H1 (cell line): ENCODE data around the gene KIF5A. TPM values are rescaled to one million over a fixed set of nuclear protein-coding genes. Genes with fewer than 3 reads are reported as not detected.

Experiments used
- E2F6 ChIP-seq: IDR thresholded peaks from 2 replicates; pipeline ENCODE4 v1.6.1; 2012; ENCODE audit warnings: inconsistent platforms
- GABPA ChIP-seq: IDR thresholded peaks from 2 replicates; pipeline ENCODE4 v1.6.1; 2011; ENCODE audit warnings: mild to moderate bottlenecking, low read length, moderate library complexity, borderline replicate concordance; ENCODE audit not compliant: insufficient read depth
- KDM1A ChIP-seq: fragments of 200-600, 300-600 bp; sonication (generic); IDR thresholded peaks from 2 replicates; pipeline ENCODE4 v1.7.1; 2016; ENCODE audit warnings: mild to moderate bottlenecking, low read length, borderline replicate concordance
- RAD21 ChIP-seq, 2 experiments: IDR thresholded peaks in 1 of 2; conservative IDR thresholded peaks in 1 of 2; 2 replicates each; pipeline ENCODE4 v1.6.1; 2011; ENCODE audit warnings: low read depth in 2 of 2, low read length in 2 of 2, improper control_type of control experiment in 1 of 2, inconsistent platforms in 1 of 2, mild to moderate bottlenecking in 1 of 2, moderate library complexity in 1 of 2
- RFX5 ChIP-seq: IDR thresholded peaks from 2 replicates; pipeline ENCODE4 v1.6.1; 2011; ENCODE audit warnings: low read depth, low read length, improper control_type of control experiment, borderline replicate concordance
- SRF ChIP-seq: IDR thresholded peaks from 2 replicates; pipeline ENCODE4 v1.6.1; 2011; ENCODE audit warnings: mild to moderate bottlenecking, low read depth, low read length, moderate library complexity
- polyA plus RNA-seq, 7 experiments: library from polyadenylated mRNA; depleted of rRNA in 3 of 7; stranded (reverse) in 5 of 7; unstranded in 2 of 7; fragments of >200 nt in 5 of 7; fragments of 200-250 nt in 2 of 7; gene quantifications; 1 replicate in 5 of 7; 2 replicates in 1 of 7; 4 replicates in 1 of 7; pipeline versions ENCODE4 v1.2.1 to v1.2.3, GENCODE V29; 2011 to 2013; ENCODE audit warnings: missing spikeins in 2 of 7, mixed read lengths in 2 of 7
- total RNA-seq: library from RNA; stranded (reverse); fragmentation: NEBNext Ultra II Directional; extraction: Animal tissue kit (Norgen Biotek cat#: 25700); gene quantifications from 2 replicates; pipeline ENCODE4 v1.2.1, GENCODE V29; 2021

The KIF5A gene
- total and polyA plus RNA-seq, 2 of the 8 experiments (the other 6 are each of a cell fraction or from before 2014, with no cell fraction given): 10.7 to 21.9 TPM

- TF ChIP-seq RAD21 (IDR thresholded peaks at IDR 0.05 in 1 of 2, conservative IDR thresholded peaks at IDR 0.05 in 1 of 2; ENCODE audit: low read depth in 2 of 2, low read length in 2 of 2) (peak in 1 of 2 experiments; percentile 13; a peak in 1 of 4 replicates), E2F6 (no peak), RFX5 (no peak), SRF (no peak), KDM1A (peak; percentile 29; the same call in 1 of the 2 replicates), GABPA (no peak)
Measured at GRCh38 chr12:57549909-57550640, at the start of gene KIF5A (continued).
